ENCODE data around the gene FHOD3.
"Not testable (repeated sequence)": the region's sequence is repeated elsewhere in the genome, so short reads cannot be mapped to it uniquely, and the experiment has no call there.

Gene FHOD3

DNA sequence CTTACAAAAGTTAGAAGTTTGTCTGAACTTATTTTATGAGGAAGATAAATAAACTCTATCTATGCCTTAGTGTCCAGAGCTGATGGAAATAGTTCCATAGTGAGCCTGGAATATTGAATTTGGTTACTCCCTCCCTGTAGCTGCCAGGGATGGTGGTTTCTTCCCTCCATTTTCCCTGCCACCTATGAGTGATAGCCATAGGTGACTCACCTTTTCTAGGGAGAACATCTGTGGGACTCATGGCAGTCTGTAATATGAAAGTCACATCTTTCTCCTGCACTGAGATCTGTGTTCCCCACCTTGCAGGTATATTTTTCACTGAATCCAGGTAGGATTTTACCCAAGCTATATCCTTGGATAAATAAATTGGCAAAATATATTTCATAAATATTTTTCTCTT is 382.5 kb downstream of the FHOD3 start:
- DNase-seq, result no peak

GRCh38 chr18:36685580-36685979 is 388.1 kb downstream of the FHOD3 start:
- no peak for DNase-seq

DNA sequence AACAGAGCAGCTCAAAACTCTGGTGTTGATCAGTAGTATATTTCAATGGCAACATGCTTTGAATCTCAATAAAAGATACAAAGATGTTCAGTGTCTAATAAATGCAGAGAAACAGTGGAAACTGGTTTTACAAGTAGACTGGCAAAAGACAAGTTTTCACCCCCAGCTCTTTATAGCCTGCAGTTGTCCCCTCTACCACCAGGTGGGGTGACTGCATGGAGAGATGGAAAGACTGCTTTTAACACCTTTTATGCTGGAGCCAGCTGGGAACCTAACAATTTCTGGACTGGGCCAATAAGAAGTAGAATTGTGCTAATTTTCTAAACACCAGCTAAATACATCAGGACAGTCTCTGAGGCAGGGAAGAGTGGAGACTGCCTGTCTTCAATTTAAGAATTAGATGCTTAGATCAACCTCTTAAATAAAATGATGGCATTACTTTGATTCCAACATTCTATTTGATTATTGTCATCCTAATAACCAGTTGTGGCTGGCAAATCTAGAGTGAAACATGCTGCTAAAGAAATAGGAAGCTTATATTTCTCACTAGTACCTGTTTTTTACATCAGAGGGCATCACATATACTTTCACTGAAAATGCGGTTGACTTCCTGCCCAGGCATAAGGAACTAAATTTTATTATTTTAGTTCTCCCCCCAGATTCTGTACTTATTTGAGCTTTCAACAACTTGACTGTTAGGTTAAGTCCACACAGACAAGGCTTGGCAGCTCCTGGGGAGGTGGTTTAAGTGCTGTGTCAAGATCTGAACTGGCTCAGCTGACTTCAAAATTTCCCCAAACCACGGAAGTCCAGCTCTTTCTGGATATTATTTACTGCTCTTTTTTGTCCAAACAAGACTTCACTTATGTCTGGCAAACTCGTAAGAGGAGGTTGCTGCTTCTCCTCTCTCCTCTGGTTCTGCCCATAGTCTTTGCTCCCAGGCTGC is 390.8 kb downstream of the FHOD3 start:
- DNase-seq, result peak; percentile 69

- no peak for DNase-seq
These were observed 394.9 kb downstream of the FHOD3 start for GRCh38 chr18:36692371-36692770.

DNA sequence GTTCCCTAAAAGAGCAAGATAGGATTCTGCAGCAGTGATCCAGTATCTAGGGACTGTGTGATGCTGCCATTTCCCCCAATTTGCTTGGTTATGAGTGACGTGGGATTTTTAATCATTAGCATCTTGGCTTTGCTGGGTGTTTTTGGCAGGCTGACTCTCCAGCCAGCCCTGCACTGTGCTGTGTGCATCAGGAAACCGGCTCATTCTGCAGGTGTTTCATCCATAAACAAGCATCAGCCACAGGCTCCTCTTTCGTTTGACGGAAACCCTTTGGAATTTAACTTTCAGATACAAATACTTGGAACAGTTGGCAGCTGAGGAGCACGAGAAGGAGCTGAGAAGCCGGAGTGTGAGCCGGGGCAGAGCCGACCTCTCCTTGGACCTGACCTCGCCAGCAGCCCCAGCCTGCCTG is 395.4 kb downstream of the FHOD3 start:
- DNase-seq, result no peak

GRCh38 chr18:36693931-36694620 is 396.6 kb downstream of the FHOD3 start:
- no peak for DNase-seq

DNA sequence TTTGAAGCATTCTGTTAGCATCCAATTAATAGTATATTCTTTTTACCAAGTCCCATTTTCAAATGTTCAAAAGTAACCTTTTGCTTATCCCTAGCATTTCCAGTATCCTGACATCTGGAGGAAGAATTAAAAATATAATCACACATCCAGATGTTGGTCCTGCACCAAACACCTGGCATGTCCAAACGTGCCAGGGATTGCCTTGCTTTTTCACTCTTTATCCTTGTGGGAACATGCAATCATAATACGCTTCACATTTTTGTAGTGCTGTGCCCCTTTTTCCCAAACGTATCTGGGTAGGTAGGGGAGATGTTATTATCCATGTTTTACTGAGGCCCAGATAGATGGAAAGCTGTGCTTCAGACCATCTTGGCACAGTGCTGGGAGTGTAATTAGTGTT is 398.3 kb downstream of the FHOD3 start:
- no peak for DNase-seq

GRCh38 chr18:36697905-36698304 is 400.4 kb downstream of the FHOD3 start:
- DNase-seq, result no peak

DNA sequence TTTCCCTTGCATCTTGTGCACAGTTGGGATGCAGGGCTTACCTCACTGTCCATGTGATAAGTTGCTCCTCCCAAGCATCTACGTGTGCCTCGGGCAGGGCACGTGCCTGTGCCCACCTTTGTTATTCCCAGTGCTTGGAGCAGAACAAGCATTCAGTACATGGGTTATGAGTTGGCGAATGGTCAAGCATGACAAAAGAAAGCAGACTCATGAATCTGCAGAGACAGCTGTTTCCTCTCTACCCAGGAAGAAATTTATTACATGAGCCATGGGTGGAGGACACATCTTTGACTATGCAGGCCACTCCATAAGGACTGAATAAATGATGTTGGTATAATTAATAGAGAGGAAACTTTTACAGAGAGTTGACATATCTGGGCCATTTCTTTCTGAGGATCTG is 403.4 kb downstream of the FHOD3 start:
- no peak for DNase-seq

- no peak for DNase-seq
These were observed 405.0 kb downstream of the FHOD3 start for GRCh38 chr18:36702401-36703013.

- DNase-seq, result no peak
These were observed 406.6 kb downstream of the FHOD3 start for GRCh38 chr18:36704156-36704555.

DNA sequence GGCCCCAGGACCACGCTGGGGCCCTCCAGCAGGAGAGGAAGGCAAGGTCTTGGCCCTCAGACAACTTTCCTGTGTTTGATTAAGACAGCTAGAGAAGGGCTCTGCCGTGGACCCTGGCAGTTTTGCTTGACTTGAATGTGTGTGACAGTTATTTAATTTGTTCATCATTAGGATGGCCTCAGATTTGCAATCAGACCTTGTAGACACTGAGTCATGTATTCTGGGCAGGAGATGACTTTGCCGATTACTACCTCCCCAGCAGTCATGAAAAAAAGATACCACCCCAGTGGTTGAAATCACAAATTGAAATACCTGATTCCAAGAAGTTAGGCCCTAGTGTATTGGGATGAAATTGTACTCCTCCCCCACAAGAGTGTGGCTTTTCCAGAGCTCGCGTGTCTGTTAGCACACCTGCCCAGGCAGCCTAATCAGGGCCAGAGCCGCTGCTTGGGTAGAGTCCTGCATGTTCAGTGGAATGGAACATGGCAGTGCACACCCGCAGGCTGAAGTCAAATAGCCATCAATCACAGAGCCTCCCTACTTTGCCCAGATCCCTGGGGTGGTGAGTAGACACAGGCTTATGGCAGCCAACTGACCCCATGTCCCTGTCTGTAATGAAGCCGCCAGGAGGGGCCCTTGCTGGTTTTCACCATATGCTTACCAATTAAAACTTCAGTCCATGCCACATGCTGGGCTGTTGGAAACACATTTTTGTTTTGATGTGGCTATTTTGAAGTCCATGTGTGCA is 408.8 kb downstream of the FHOD3 start:
- no peak for DNase-seq

- no peak for DNase-seq
These were observed 410.9 kb downstream of the FHOD3 start for GRCh38 chr18:36708366-36708765.

- no peak for DNase-seq
These were observed 411.8 kb downstream of the FHOD3 start for GRCh38 chr18:36709315-36709714.

DNA sequence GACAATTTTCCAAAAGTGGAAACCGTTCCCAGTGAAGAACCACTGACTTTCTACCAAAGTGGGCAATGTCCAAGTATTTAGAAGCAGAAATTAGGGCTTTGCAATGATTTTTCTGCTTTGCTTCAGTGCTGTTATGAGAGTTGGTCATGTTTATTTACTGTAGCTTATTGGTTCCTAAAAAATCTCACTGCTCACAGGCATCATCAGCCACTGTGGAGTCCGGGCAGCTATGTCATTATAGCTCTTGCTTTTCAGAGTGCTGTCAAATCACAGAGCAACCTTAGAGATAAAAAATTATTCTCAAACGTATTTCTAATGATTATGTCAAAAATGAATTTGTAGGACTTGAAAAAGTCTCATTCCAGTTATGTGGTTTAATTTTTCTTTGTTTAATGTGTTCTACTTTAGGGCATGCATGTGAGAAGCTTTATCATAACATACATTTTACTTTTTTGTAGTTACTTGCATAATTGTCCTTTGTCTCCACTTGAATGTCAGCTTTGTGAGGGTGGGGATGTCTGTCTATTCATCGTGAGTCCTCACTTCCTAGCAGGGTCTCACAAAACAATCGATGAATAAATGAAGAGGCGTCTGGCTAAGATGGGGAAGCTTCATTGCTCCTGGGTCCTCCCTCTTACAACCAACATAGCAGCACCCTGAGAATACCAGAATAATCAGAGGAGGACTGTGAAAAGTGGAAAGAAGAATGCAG is 413.7 kb downstream of the FHOD3 start:
- DNase-seq, result no peak

DNA sequence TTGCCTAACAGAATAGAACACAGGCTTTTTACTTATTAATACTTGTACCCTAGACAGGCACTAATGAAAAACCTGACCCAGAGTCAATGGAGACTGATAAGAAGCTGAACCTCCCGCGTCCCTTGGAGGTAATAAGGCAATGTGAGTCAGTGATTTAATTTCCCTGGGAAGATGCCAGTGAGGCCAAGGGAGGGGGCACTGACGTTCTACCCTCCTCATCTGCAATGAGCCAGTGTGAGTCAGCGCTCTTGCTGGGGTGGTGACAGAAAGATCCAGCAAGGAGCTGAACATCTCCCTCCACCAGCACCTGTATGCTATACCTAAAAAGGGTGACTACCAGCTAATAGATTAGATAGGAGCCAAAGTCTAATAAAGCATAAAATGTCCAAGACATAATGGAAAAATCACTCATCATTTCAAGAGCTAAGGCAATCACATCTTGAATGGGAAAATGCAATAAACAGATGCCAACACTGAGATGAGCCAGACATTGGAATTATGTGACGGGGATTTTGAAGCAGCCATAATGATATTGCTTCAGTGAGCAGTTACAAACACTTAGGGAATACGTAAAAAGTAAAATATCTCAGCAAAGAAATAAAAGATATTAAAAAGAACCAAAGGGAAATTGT is 414.4 kb downstream of the FHOD3 start:
- no peak for DNase-seq

GRCh38 chr18:36714476-36714875 is 417.0 kb downstream of the FHOD3 start:
- DNase-seq, result no peak

DNA sequence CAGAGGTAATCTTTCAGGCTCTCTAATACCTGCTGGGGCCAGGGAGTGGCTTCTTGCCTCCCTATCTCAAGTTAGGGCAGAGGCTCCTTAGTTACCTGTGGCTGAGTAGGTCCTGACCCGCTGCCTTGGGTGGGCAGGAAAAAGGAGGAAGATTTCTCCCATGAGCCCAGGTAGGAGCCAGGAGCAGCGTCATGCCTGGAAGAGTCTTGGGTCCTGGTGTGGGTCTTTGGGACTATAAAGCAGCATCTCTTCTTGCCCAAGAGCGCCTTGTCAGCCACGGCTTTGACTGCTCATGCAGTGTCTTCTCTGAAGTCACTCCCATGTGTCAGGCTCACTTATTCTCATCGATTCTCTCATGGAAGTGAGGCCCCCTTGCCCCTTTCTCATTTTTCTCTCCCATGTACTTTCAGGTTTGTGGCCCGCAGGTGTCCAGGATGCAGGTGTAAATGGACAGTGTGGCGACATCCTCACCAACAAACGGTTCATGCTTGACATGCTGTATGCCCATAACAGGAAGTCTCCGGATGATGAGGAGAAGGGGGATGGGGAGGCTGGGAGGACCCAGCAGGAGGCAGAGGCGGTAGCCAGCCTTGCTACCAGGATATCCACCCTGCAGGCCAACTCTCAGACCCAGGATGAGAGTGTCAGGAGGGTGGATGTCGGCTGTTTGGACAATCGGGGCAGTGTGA is 420.1 kb downstream of the FHOD3 start:
- DNase-seq, result no peak

DNA sequence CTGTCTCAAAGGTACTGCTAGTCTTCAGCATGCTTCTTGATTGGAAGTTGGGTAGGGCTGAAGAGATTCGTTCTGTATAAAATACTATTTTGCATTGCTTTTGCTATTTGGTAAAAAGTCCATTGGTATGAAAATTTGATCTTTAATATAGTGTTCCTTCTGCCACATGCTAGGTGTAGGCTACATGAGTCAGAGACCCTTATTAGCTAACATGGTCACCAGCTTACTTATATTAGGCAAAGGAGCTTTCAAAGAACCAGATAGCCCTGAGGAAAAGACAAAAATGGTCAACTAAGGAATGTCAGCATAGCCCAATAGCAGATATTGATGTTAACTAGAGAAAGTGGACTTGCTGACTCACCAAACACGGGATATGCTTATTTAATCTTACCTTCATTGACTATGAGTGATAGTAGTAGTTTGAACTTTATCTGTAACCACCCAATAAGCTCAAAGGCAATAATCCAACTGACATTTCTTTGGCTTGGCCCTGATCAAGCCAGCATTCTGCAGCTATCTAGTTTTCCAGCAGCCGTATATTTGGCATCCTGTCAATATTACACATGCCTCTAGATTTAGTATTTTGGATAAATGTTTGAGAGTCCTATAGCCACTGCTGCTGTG is 421.3 kb downstream of the FHOD3 start:
- DNase-seq, result no peak

GRCh38 chr18:36719630-36720029 is 422.1 kb downstream of the FHOD3 start:
- no peak for DNase-seq

GRCh38 chr18:36721351-36721750 is 423.8 kb downstream of the FHOD3 start:
- not testable (repeated sequence) for DNase-seq
